GM19035 (cell line): ENCODE results near the gene CARF.
"Not testable (repeated sequence)": the region's sequence is repeated elsewhere in the genome, so short reads cannot be mapped to it uniquely, and the experiment has no call there.

Experiments
- ATAC-seq: cut with Tn5 transposase; IDR thresholded peaks from one replicate; pipeline ENCODE4 v1.9.1; 2021; ENCODE audit not compliant: unreplicated experiment

The CARF gene

GRCh38 chr2:202911512-202912341 lies at the start of gene CARF, which contains the start of gene WDR12:
Gene CARF (plus strand): TSS chr2:202912275. CDS start chr2:202941903, 29,628 bp downstream.
Gene WDR12 (minus strand): TSS chr2:202911673. CDS start chr2:202911476, 197 bp downstream.
- peak; percentile 78 for ATAC-seq

GRCh38 chr2:202870431-202871299 lies 41.4 kb upstream of the CARF start:
- ATAC-seq, result peak; percentile 81

GRCh38 chr2:202871300-202872141 lies 40.6 kb upstream of the CARF start, which contains the start of gene ICA1L:
Gene ICA1L (minus strand): TSS chr2:202871766. CDS start chr2:202829009, 42,757 bp downstream.
- peak; percentile 56 for ATAC-seq

- no peak for ATAC-seq
Observed at GRCh38 chr2:202877699-202878098, 34.4 kb upstream of the CARF start.

- no peak for ATAC-seq
Observed at GRCh38 chr2:202881570-202881969, 30.5 kb upstream of the CARF start.

GRCh38 chr2:202883987-202884675 lies 27.9 kb upstream of the CARF start:
- no peak for ATAC-seq

GRCh38 chr2:202885190-202885589 lies 26.9 kb upstream of the CARF start:
- ATAC-seq, result no peak

- ATAC-seq, result not testable (repeated sequence)
Observed at GRCh38 chr2:202905507-202905906, 6.6 kb upstream of the CARF start.

GRCh38 chr2:202908186-202908585 lies 3.9 kb upstream of the CARF start:
- ATAC-seq, result no peak

- no peak for ATAC-seq
Observed at GRCh38 chr2:202909394-202910192, 2.5 kb upstream of the CARF start.

- not testable (repeated sequence) for ATAC-seq
Observed at GRCh38 chr2:202910250-202910649, 1.8 kb upstream of the CARF start.

GRCh38 chr2:202910698-202911097 lies 1.4 kb upstream of the CARF start:
- ATAC-seq, result no peak

GRCh38 chr2:202911203-202911511 lies 918 bp upstream of the CARF start:
- ATAC-seq, result no peak

- peak; percentile 61 for ATAC-seq
Observed at GRCh38 chr2:202912342-202913201, 497 bp downstream of the CARF start.

GRCh38 chr2:202918860-202919259 lies 6.8 kb downstream of the CARF start:
- no peak for ATAC-seq

GRCh38 chr2:202932425-202933138 lies 20.5 kb downstream of the CARF start:
- ATAC-seq, result no peak

- ATAC-seq, result no peak
Observed at GRCh38 chr2:202933139-202933510, 21.1 kb downstream of the CARF start.

GRCh38 chr2:202933958-202934357 lies 21.9 kb downstream of the CARF start:
- no peak for ATAC-seq
